IPS DF 19.7 (cell line): ENCODE measurements around the gene AHNAK2.
"Not testable (repeated sequence)": the region's sequence is repeated elsewhere in the genome, so short reads cannot be mapped to it uniquely, and the experiment has no call there.

Experiments
- DNase-seq: peaks from one replicate; pipeline ENCODE4 v3.0.0-alpha.2; 2013; ENCODE audit warnings: low read depth, low spot score

The AHNAK2 gene

GRCh38 chr14:104927432-104927816 lies 50.8 kb downstream of the AHNAK2 start:
- DNase-seq, result no peak

- DNase-seq, result no peak
Observed at GRCh38 chr14:104926619-104927431, 51.3 kb downstream of the AHNAK2 start.

- no peak for DNase-seq
Observed at GRCh38 chr14:104925855-104926609, 52.1 kb downstream of the AHNAK2 start.

GRCh38 chr14:104925214-104925854 lies 52.8 kb downstream of the AHNAK2 start:
- DNase-seq, result no peak

GRCh38 chr14:104924421-104925213 lies 53.6 kb downstream of the AHNAK2 start, which contains the start of gene PLD4:
TSS of gene PLD4 (plus strand) at chr14:104924879. CDS start at chr14:104927141, 2,262 bp downstream.
- no peak for DNase-seq

- DNase-seq, result no peak
Observed at GRCh38 chr14:104923640-104924420, 54.3 kb downstream of the AHNAK2 start.

GRCh38 chr14:104919993-104920315 lies 58.2 kb downstream of the AHNAK2 start:
- DNase-seq, result no peak

- DNase-seq, result not testable (repeated sequence)
Observed at GRCh38 chr14:104919152-104919992, 58.8 kb downstream of the AHNAK2 start.

GRCh38 chr14:104917993-104918392 lies 60.2 kb downstream of the AHNAK2 start:
- DNase-seq, result no peak

GRCh38 chr14:104917116-104917515 lies 61.1 kb downstream of the AHNAK2 start:
- DNase-seq, result no peak

- DNase-seq, result no peak
Observed at GRCh38 chr14:104913435-104913834, 64.7 kb downstream of the AHNAK2 start.

- no peak for DNase-seq
Observed at GRCh38 chr14:104912053-104912452, 66.1 kb downstream of the AHNAK2 start.

GRCh38 chr14:104908303-104908702 lies 69.9 kb downstream of the AHNAK2 start:
- no peak for DNase-seq

- DNase-seq, result not testable (repeated sequence)
Observed at GRCh38 chr14:104905579-104905933, 72.6 kb downstream of the AHNAK2 start.

- not testable (repeated sequence) for DNase-seq
Observed at GRCh38 chr14:104904650-104905578, 73.3 kb downstream of the AHNAK2 start.

- DNase-seq, result no peak
Observed at GRCh38 chr14:104903990-104904389, 74.2 kb downstream of the AHNAK2 start.

- DNase-seq, result no peak
Observed at GRCh38 chr14:104900639-104901512, 77.3 kb downstream of the AHNAK2 start.

- no peak for DNase-seq
Observed at GRCh38 chr14:104899781-104900180, 78.4 kb downstream of the AHNAK2 start.
